SIG-M5 (cell line): ENCODE results near the gene FOXC2.
"Not testable (repeated sequence)": the region's sequence is repeated elsewhere in the genome, so short reads cannot be mapped to it uniquely, and the experiment has no call there.

Experiments
- DNase-seq: peaks from one replicate; lab custom pipeline; 2025; lab: John Stamatoyannopoulos, UW

Gene FOXC2

GRCh38 chr16:86573646-86574508 lies 7.2 kb downstream of the FOXC2 start:
- no peak for DNase-seq

DNA sequence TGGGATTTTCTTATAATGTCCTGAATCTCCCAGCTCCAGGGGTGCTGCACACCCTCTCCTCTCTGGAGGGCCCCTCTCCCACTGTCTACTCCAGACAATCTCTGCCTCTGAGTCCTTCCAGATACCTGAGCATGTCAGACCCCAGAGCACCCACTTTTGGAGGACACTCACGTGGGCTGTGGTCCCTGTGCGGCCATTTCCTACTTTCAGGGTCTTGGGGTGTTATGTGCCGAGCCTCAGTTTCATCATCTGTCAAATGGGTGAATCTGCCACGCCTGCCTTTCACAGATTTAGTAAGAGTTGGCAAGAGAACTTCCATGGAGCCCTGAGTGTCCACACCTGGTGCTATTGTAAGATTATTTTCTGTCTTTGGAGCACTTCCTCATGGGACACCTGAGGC lies 8.0 kb downstream of the FOXC2 start:
- no peak for DNase-seq

GRCh38 chr16:86575095-86575685 lies 8.6 kb downstream of the FOXC2 start:
- no peak for DNase-seq

DNA sequence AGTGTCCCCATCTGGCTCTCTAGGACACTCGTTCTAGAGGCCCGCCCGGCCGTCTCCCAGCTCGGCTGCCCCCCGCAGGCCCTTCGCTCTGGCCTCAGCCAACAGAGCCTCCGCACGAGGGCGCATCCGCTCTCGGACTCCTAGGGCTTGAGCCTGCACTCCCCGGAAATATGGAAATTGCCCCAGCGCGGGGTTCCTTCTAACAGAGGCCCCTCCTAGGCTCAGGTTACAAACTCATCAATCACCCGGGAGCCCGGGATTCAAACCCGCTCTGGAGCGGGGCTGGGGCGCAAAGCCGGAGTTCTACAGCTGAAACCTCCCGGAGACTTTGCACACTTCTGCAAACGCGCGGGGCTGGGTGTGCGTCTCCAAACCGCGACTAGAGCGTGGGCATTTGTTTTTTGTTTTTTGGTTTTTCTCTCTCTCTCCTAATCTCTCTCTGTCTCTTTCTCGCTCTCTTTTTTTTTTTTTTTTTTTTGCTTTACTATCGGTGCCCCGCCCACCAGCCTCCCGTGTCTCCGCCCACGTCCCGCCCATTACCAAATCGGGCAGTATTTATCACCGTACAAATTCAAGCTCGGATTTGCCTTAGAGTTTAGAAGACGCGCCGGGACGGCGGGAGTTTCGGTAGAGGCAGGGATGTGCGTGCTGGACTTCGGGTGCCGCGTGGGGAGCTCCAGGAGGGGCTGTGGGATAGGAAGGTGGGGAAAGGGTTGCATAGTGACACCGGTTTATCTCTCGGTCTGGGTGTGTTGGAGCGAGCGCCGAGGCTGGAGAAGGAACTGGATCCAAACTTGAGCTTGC lies 9.3 kb downstream of the FOXC2 start:
- no peak for DNase-seq

DNA sequence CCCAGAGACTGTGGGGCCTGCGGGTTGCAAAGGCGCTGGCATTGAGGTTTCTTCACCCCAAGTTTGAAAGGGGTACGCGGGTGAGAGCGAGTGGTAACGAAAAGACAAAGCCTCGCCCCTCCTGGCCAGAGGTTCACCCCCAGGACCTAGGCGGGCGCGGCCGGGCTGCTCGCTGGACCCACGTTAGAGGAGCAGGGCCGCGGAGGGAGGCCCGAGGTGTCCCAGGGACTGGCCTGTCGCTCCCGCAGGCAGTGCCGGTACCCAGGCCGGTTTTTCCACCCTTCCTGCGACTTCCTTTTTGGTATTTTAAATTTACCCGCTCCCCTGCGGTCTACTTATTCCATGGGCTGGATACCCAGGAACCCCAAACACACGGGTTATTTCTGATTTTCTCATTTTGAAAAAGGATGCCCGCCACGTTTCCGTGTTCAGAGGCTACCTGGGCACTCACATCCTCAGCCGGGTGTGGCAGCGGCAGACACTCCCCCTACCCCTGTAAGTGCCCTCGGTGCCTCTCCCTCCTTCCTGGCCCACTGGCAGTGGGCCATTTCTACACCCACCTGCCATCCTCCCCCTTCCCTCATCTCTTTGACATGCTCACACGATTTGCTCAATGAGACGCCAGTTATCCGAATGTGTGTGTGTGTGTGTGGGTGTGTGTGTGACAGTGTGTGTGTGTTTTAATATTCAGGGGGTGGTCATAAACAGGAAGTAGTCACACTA lies 10.1 kb downstream of the FOXC2 start:
- no peak for DNase-seq

DNA sequence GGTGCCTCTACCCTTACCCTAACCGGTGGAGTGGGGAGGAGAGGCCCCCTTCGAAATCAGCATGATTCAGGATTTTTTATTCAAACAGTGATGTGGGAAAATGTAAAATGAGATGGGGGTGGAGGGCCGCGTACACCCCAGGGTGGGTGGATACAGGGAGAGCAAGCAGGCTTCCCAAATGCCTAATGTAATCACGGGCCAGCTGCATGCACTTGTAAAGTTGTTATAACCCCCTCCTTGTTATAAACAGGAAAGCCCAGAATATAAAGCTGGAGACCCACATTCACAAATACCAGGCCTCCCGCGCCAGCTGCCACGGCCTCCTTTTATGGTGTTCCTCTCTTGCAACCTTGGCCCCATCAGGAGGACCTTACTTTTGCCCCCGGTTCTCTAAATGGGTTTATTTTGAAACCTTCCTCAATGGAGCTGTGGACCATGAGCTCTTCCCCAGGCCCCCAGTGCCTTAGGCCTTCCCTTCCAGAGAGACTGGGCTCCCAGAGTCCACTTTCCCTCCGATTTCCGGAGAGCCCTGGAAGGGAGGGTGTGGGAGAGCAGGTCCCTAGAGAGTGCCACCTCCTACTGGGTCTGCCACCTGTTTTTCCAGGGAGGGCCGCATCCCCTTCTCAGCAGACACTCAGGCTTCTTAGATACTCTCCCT lies 10.8 kb downstream of the FOXC2 start:
- DNase-seq: no peak

DNA sequence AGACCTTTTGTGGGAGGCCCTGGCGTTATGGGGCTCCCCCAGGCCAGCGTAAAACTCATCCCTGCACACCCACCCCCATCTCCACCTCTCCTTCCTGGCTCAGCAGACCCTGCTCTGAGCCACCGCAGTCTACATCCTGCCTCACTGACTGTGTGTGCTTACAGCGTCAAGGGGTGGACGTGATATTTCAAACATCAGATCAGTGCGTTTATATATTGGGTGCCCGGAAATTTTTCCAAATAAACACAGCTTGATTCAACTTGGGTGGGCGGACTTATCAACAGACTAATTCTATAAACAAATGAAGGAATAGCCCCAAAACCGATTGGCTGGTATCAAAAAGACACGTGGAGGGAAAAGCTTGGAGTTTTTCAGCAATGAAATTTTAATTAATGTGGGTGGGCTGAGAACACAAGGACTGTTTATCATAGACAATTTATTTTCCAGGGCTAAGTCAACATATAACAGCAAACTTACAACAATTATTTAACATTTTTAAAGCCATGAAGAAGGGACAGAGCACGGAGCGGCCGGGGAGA lies 11.5 kb downstream of the FOXC2 start, which contains the start of gene FOXL1:
Gene FOXL1, plus strand, starts transcription at position 489 of the 539 bp plus-strand sequence. CDS start 175 bp downstream, outside the sequence.
- no peak for DNase-seq

GRCh38 chr16:86578611-86579267 lies 12.1 kb downstream of the FOXC2 start:
- DNase-seq: no peak

DNA sequence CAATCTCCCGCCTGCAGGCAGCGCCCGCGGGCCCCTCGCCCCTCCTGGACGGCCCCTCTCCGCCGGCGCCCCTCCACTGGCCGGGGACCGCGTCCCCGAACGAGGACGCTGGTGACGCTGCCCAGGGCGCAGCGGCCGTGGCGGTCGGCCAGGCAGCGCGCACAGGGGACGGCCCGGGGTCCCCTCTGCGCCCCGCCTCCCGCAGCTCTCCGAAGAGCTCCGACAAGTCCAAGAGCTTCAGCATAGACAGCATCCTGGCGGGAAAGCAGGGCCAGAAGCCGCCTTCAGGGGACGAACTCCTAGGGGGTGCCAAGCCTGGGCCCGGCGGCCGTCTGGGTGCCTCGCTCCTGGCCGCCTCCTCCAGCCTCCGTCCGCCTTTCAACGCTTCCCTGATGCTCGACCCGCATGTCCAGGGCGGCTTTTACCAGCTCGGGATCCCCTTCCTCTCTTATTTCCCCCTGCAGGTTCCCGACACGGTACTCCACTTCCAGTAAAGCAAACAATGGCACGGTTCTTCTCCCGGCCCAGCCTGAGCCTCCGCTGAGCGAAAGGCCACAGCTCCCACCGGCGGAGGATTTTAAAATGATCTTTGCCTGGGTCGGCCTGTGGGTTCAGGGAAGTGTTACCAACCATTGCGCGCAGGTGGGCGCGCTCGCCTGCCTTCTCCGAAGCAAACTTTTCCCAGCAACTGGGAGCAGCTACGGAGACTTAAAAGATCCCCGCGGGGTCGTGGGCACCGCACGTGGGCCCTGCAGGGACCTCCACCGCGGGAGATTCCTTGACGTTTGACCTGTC lies 12.8 kb downstream of the FOXC2 start:
- no peak for DNase-seq

DNA sequence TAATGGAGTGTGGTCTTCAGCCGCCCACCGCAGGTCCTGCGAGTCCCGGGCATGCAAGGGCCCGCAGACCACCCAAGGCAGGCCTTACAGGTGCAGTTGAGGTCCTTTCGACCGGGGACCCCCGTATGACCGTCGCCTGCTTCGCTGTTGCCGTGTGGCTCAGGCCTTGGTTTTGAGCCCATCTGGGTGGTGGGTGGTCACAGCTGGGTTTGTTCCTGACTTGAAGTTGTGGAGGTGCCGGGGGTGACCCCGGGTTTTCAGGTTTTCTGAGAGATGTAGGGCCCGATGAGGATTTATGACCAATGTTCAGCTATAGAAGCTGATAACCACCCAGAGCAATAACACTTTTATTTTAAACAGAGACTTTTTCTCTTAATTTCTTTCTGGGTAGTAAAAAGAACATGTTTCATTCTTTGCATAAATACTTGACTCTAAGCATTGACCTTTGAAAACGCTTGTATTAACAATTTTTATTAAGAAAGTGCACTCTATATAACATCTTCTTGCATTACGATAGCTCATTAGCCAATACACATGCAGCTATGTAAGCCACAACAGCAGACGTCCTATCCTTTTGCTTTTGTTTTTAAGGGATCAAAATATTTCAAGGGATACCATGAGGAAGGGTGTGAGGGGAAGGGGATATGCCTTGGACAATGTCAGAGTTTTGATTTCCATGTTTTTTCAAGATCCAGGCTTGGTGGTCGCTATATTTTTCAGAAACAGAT lies 13.6 kb downstream of the FOXC2 start:
- no peak for DNase-seq

DNA sequence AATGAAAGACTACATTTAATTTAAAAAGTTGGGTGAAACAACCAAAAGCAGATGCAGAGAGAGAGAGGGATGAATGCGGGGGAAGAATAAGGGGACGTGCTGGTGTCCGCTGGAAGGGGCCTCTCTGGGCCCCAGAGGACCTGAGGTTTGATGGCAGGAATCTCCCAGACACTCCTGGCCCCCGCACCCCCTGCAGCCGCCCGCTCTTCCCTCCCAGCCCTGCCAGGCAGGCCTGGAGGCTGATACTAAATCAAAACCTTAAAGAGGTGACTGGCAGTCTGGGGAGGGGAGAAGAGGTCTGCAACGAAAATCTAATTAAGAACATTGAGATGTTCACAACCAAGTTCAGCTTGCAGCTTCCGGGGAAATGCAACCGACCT lies 14.2 kb downstream of the FOXC2 start:
- no peak for DNase-seq

GRCh38 chr16:86581458-86581857 lies 14.8 kb downstream of the FOXC2 start:
- no peak for DNase-seq

DNA sequence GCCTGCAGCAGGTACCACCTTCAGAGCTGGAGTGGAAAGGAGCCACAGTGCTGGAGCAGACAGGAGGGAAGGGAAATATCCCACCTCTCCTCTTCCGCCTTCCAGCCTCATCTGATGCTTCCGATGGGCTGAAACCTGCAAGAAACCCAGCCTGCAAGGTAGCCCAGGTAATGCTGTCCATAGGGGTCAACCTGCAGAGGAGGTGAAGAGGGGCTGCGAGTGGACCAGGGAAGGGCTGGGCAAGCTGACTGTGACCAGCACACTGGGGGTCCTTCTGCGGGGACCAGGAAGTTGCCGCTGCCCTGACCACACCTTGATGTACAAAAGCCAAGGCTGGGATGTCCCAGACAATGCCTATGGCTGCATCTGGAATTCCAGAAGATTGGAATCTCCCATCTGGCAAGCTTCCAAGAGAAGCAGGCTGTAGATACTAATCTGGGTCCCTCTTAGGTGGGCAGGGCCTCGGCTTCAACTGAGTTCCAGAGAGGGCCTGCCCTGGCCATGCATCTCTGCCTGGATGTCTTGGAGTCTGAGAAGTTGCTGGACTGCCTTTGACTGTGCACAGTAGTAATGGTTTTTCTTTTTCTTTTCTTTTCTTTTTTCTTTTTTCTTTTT lies 17.5 kb downstream of the FOXC2 start:
- DNase-seq: no peak

DNA sequence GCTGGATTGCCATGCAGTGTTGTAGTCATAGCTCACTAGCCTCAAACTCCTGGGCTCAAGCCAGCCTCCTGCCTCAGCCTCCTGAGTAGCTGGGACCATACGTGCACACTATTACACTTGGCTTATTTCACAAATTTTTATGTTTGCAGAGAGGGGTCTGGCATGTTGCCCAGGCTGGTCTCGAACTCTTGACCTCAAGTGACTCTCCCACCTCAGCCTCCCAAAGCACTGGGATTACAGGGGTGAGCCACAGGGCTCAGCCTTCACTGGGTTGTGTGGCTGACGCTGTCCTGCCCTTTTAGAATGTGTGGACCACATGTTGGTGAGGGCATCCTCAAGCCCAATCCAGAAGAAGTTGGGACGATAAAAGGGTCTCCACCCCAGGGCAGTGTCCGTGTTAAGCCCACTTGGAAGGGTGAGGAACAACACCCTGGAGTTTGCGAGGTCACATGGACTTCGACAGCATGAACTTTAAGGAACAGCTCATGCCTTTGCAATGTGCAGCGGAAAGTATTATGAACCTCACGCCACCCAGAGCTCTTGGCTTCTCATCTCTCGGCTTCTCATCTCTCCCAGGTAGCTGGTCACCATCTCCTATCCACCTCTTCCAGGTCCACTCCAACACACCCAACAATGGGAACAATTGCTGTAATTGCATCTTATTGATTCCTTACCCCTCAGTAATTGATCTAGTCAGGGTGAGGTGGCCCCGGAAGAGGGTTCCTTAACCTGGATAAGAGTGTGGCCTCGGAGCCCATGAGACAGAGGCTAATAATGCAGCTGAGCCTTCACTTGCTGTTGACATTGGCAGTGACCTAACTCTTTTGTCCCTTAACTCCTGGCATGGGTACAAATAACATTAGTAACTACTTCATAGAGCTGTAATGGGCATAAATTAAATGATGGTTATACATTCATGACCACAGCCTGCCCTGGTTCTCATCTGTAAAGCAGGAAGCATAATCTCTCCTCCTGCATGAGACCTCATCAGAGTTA lies 18.4 kb downstream of the FOXC2 start:
- DNase-seq: no peak

- no peak for DNase-seq
These were observed 19.4 kb downstream of the FOXC2 start for GRCh38 chr16:86585821-86586611.

- no peak for DNase-seq
These were observed 20.9 kb downstream of the FOXC2 start for GRCh38 chr16:86587487-86587886.

DNA sequence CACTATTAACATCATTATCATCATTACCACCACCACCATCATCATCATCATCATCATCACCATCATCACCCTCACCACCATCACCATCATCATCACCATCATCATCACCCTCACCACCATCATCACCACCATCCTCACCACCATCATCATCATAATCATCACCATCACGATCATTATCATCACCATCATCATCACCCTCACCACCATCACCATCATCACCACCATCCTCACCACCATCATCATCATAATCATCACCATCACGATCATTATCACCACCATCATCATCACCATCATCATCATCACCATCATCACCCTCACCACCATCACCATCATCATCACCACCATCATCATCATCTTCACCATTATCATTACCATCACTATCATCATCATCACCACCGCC lies 21.3 kb downstream of the FOXC2 start:
- not testable (repeated sequence) for DNase-seq
